NCI-H748 treated with DMSO at 0.1 percent for 48 hours (cell line): ENCODE data around the gene MBNL3.

Experiments used
- DNase-seq: peaks from one replicate; lab custom pipeline; 2025; lab: John Stamatoyannopoulos, UW

The MBNL3 gene

DNA sequence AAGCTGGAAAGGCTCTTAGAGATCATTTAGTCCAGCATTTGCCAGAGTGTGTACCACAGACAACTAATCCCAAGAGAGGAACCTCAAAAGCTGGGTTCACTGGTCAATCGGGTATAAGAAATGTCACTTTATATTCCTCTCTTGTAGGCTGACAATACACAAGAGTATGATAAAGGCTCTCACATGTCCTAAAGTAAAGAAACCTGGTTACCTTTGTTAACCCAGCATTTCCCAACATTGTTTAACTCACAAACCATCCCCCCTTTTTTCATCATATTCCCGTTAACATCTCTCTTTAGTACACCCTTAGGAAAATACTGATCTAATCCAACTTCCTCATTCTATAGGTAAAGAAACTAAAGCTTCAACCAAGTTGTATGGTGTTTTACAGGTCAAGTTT is 74.4 kb downstream of the MBNL3 start:
- DNase-seq: no peak

- no peak for DNase-seq
Observed at GRCh38 chrX:132413459-132413858, 75.4 kb downstream of the MBNL3 start.

- DNase-seq: no peak
Observed at GRCh38 chrX:132412208-132412607, 76.6 kb downstream of the MBNL3 start.

GRCh38 chrX:132411310-132411977 is 77.4 kb downstream of the MBNL3 start:
- no peak for DNase-seq

DNA sequence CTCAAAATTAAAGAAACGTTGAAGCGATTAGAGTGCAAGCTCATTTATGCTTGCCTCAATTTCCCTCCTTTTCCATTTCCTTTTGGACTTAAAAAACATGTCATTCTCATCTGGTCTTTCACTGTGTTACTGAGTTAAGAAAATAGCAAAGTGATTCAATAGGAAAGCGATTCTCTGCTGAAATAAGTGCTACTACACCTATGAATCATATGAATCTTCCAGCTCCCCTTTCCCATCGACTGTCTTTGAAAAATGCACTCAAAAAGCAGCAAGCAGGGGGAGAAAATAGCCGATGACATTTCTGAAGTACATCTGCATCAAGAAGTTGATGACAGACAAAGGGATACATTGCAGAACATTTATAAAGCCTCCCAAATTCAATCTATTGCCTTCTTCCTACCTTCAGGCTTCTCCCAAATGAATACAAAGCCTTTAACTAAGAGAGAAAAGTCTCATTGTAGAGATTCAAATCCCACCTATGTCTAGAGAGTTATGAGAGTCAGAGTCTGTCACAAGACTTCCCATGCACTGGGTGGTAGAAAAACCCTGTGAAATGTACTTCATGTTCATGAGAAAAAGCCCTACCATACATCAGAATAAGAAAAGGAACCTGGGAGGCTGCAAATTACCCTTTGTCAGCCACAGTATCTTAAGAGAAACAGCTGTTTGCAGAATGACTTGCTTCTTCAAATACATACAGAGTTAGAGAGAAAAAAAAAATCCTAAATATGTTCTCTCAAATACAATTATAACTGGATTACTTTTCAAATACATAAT is 78.9 kb downstream of the MBNL3 start:
- DNase-seq: no peak

GRCh38 chrX:132407691-132408090 is 81.1 kb downstream of the MBNL3 start:
- DNase-seq: no peak

GRCh38 chrX:132406106-132406505 is 82.7 kb downstream of the MBNL3 start:
- no peak for DNase-seq

DNA sequence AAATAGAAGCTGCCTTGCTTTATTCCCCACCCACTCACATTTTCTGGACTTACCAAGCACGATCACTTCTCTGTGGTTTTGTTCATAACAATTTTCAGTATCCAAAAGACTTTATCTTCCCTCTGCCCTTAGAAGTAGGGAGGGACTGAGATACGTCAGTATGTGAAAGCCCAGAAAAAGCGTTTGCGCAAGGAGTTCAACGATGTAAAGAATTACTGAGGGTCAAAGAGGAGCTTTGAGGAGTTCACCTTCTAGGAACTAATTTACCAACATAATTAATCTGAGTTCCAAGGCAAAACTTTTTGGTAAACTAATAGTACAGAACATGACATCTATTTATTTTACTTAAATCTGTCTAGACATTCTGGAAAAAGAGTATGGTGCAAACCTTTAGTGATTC is 84.6 kb downstream of the MBNL3 start:
- no peak for DNase-seq

GRCh38 chrX:132401935-132402334 is 86.9 kb downstream of the MBNL3 start:
- no peak for DNase-seq

DNA sequence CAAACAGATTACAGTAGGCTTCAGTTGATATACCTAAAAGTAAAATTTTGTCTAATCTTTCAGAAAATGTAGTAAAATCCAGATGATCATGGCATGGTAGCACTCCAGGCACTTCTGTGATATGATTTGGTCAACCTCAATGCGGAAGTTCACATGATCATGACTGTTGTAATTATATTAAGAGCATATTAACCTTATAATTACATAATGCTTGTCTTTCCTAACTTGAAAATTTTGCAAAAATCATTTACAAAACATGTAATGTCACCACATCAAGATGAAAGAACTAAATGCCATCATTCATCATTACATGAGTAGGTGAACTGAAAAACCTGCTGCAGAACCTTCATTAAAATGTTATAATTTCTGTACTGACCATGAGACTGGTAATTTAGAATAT is 88.1 kb downstream of the MBNL3 start:
- DNase-seq: no peak

GRCh38 chrX:132395645-132396044 is 93.2 kb downstream of the MBNL3 start:
- DNase-seq: no peak

DNA sequence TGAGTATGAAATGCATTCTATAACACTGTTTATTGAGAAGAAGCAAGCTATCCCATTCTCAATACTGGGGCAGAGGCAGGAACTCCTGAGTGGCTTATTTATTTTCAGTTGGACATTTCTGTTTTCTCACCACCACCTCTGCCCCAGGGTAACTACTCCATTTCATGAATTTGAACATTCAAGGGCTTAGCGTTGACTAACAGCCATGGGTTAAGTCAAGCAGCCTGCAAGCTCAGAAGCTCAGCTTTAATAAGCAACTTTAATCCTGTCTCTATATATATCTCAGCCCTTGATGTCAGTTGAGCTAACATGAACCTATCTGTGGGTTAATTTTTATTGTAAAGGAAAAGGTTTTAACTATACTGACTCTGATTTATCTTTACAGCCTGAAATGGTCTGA is 93.8 kb downstream of the MBNL3 start:
- no peak for DNase-seq

DNA sequence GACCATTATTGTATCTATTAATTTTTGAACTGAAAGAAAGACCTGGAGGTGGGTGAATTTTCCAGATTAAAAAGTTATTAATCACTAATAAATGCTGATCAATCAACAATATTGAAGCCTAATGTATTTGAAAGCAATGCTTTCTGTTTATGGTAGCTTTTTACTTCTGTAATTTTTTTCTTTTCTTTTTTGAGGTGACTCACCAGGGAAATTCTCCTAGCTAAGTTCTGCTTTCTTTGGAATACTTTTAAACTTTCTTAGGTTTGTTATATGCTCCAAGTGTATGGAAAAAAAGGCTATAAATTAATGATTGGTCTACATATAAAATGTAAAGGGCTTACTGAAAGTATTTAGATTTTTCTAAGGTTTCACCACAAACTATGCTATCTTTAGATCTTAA is 94.2 kb downstream of the MBNL3 start:
- DNase-seq: no peak

DNA sequence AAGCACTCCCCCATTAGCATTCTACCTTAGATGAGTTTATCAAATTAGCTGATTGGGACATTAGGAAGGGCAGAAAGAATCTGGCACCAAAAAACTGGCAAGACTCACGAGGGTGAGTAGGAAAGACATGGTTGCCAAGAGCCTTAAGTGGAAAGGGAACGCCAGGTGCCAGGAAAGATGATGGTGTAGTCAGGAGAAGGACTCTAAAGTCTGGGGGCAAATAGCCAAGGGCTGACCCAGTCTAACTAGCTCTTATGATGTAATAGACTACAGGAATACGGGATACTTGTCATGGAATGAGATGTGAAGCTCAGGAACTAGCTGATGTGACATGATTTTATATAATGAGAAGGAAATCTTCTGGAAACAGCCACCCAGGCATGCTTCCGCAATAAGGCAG is 94.8 kb downstream of the MBNL3 start:
- DNase-seq: no peak

GRCh38 chrX:132393485-132393884 is 95.4 kb downstream of the MBNL3 start:
- no peak for DNase-seq

DNA sequence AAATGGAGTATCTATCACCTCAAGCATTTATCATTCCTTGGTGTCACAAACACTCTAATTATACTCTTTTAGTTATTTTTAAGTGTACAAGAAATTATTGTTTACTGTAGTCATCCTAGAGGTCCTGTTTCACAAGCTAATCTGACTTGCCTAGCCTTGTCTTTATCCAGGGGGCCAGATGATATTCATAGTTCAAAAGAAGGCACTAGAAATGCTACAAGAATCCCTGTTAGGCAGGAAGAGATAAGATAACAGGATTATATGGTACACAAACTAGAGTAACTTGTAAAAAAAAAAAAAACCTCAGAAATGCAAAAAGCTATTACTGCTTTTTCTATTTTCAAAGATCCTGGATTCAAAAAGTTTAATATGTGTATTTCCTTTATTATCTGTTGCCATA is 95.8 kb downstream of the MBNL3 start:
- DNase-seq: no peak

- no peak for DNase-seq
Observed at GRCh38 chrX:132390792-132391191, 98.0 kb downstream of the MBNL3 start.

GRCh38 chrX:132389480-132389879 is 99.4 kb downstream of the MBNL3 start:
- no peak for DNase-seq

DNA sequence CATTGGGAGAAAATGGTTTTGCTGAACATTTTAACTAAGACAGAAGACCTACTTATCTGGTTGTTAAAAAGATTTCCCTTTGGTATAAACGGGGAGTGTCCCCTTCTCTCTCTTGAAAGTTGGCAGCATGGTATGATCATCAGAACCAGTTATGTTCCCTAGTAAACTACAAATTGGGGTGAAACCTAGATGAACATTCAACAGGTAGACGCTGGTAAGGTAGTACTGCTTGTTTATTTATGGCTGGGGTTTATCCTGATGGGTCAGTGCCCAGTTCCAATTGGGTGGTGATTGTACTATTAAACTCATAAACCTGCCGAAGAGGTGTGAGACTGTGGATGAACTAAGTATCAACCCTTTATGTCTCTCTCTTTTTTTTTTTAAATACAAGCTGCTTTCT is 100.5 kb downstream of the MBNL3 start:
- no peak for DNase-seq

DNA sequence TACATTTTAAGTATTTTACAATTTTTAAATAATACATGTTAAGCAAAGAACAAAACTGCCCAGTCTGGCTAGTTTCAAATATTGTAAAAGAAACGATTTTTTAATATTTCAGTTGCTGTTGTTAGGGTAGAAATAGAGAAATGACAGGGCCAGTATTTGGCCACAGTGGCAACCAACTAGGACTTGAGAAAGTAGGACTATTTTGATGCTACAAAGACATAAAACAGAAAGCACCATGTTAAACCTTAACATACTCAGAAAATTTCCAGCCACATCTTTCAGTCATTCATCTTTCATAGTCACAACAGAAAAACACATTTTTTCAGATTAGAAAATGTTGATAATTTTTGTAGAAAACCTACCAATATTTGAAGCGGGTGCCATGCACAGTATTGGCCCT is 104.5 kb downstream of the MBNL3 start:
- DNase-seq: no peak

DNA sequence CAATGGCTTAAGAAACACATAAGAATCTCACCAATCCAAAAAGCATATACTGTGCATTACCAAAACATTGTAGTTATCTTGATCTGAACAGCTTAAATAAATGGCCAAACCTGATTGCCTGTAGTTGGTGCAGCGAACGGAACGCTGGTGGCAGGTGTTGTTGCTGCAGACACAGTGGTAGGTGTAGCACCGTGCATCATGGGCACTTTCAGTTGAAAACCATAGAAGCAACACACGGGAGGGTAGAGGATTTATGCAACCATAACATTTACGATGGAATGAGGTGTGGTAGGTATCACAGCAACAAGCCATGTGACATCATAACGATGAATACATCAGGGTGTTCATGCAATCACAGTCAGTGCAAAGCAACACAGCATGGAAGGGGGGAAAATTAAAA is 106.8 kb downstream of the MBNL3 start:
- no peak for DNase-seq

DNA sequence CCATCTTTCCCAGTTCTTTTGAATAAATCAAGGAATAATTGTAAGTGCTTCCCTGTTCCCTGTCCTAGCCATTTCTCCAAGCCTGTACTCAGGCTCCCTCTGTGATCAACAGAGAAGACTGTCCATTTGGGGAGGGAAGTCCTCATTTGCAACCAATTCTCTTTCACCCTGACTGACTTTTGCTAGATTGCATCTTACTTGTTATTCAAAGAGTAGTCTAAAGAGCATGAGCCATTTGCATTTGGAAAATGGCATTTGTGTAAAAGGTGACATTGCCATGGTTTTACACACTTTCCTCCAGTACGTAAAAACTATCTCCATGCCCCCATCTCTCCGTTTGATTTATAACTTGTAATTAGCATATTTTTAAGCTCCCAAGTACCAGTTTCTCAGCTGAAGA is 110.6 kb downstream of the MBNL3 start:
- no peak for DNase-seq

DNA sequence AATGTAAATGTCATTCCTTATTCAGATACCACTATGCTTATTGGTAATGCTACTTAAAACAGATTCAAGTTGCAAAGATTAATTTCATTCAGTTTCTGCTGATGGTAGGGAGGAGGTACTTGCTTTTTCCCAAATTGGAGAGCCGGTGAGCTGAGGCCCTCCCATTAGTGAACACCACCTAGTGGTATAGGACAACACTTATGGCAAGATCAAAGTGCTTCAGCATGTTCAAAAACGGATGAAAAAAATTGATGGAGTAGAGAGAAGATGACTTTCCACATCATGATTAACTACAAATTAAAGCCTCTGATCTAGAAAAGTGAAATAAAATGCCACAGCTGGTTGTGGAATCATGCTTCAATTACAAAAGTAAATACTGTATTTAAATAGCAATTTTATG is 112.9 kb downstream of the MBNL3 start:
- DNase-seq: no peak

DNA sequence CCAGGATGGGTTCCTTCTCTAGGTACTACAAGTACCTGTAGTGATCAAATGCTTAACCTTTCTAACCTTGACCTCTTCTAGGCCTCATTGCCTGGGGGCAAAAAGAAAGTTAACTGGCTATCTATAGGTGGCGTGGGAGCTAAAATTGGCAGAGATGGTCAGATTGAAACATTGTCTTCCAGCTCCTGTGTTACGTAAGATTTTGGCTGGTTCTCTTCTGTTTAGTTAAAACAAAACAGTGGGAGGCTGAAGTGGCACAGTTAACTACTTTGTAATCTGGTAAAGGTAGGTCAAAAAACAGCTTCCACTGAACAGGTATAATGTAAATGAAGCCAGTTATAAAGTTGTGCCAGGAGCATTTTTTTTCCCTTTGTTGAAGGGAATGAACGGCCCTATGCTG is 115.2 kb downstream of the MBNL3 start:
- DNase-seq: no peak
